Stimulated activated CD4-positive, alpha-beta T cell treated with anti-CD3 and anti-CD28 coated beads, Interleukin-12 subunit alpha, Interleukin-12 subunit beta, amount 100 ng/mL, for 24 hours (primary cell): ENCODE results near the gene UAP1L1.
A peak's percentile ranks its signal among the peaks of the same experiment; 100 is the strongest.
"Not testable (repeated sequence)": the region's sequence is repeated elsewhere in the genome, so short reads cannot be mapped to it uniquely, and the experiment has no call there.

Source experiments
- DNase-seq, 2 experiments: peaks; one replicate each; pipeline ENCODE4 v3.0.0-alpha.2; 2020; ENCODE audit warnings: low read depth in 2 of 2

Gene UAP1L1

DNA sequence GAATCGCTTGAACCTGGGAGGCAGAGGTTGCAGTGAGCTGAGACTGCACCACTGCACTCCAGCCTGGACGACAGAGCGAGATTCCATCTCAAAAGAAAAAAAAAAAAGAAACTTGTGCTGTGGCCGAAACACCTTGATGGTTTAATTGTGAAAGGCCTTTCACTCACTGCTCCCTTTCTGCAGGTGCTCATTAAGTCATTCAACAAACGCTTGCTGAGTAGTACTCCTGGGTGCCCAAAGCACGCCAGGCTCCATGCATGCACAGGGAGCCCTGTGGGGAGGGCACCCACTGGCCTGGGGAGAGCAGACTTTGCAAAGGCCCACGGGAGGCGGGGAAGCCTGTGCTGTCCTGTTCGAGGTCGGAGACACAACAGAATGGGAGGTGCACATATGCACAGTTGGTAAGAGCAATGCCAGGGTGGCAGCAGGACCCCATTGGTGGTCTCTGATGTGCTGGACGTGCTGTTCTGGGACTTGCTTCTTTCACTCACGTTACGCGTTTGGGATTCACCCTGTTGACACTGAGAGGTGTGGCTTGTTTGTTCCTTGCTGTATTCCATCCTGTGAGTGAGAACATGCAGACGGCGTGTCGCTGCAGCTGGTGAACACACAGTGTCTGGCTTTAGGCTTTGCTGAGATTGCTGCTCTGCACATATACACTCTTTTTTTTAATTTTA is 20.4 kb upstream of the UAP1L1 start:
- no peak for DNase-seq

DNA sequence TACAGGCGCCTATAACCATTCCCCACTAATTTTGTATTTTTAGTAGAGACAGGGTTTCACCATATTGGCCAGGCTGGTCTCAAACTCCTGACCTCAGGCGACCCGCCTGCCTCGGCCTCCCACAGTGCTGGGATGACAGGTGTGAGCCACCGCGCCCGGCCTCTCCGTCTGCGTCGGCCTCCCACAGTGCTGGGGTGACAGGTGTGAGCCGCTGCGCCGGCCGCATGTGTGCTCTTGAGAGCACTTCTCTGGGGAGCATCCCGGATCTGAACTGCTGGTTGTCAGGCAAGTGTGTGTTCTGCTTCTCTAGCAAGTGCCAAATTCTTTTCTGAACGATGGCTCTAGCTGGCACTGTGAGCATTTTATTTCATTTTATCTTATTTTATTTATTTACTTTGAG is 19.8 kb upstream of the UAP1L1 start:
- DNase-seq = no peak

DNA sequence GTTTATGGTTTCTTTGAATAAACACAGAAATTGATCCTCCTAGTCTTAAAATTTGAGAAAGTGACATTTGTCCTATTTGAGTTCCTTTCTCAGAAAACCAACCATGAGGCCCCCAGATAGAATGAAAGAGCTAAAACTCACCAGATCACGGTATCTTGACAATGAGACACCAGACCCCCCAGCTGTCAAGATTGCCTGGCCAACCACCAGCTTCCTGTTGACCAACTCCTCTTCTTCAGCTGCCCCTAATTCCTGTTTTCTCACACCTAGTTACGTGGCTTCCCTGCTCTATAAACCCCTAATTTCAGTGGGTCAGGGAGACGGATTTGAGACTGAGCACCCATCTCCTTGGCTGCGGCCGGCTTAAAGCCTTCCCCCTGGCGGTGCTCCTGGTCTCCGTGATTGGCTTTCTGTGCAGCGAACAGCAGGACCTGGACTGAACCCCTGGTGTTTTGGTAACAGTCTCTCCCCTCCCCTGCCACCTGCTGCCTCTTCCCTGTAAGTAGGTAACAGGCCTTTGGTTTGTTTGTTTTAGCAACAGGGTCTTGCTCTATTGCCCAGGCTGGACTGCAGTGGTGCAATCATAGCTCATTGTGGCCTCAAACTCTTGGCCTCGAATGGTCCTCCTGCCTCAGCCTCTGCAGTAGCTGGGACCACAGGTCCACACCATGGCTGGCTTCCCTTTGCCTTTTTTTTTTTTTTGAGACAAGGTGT is 18.6 kb upstream of the UAP1L1 start:
- DNase-seq = no peak

DNA sequence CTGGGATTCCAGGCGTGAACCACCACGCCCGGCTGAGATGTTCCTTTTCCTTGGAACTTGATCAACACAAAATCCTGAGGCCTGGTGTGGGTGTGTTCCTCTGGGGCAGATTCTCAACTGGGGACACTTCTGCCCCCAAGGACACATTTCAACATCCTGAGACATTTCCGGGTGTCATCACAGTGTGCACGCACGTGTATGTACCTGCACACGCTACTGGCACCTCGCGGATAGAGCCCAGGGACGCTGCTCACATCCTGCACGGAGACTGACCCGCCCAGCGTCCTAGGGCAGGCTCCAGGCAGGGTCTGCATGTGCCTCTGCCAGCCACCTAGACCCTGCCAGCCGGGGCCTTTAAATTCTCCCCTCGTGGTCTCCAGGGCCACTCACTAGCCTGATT is 14.9 kb upstream of the UAP1L1 start:
- no peak for DNase-seq

DNA sequence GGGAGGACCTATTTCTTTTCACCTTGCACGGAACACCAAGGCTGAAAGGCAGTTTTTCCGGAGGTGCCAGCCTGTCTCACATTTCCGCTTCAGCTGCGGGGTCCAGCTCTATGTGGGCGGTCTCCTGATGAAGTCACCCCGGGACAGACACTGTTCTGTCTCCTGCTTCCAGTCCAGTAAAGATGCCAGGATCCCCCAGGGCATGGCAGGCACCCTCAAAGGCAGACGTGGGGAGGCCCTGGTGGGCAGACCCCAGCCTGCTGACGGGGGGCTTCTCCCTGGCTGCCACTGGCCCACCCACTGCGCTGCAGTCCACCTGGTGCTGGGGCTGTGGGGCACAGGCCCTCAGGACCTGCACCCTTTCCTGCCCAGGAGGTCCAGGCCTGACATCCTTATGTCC is 14.5 kb upstream of the UAP1L1 start:
- DNase-seq = not testable (repeated sequence)

DNA sequence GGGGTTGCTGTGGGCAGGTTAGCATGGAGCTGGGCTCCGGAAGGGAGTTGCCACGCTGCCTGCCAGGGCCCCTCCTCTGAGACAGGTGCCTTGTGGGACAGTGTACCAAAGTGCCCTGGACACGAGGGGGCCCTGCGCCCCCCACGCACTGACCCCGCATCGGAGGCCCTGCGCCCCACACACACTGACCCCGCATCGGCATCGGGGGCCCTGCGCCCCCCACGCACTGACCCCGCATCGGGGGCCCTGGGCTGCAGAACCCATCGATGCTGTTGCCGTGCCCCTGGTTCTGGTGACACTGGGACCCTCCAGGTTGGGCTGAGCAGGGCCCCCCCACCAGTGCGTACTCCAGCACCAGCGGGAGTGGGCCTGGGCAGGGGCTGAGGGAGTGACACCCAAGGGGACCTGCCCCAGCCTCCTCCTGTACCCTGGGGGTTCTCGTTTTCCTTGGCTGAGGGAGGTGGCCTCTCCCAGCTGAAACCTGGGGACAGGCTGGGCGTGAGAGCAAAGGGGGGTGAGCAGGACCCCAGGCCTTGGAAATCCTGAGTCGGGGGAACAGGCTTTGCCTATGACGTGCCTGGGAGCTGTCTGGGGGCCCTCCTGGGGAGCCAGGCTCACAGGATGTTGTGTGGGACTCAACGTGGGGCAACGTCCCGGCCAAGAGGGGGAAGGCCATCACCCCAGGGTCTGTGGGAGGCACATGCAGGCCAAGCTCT is 13.8 kb upstream of the UAP1L1 start:
- no peak for DNase-seq

DNA sequence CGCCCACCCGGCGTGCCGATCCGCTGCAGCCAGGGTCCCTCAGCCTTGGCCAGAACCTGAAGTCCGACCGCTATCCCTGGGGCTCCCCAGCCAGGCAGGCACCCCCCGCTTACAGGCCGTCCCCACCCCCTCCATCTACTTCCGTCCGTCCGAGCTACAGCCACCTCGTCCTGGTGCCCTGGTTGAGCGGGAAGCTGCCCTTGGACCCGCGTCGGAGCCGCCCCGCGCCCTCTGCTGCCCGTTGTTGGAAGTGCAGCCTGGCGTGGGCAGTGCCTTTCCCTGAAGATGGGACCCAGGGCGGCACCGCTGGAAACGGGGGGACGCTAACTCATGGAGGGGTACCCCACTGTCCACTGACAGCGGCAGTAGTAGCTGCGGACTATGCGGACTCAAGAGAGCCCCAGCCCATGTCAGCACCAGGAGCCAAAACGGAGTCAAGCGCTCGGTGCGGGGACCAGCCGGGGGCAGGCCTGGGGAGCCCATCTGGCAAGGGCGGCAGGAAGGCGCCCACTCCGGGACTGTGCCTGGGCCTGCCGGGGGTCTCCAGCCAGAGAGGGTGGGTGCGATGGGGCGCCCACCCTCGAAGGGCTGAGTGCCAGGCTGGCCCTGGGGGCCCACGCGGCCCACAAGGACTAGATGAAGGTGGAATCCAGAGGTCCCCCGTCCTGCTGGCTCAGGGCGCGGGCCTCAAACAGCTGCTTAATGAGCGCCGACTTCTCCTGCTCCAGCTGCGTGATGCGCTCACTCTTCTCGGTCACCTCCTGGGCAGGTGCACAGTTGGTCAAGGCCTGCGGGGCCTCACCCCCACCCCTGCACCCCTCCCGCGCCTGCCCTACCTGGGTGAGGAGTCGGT is 13.1 kb upstream of the UAP1L1 start:
- DNase-seq = peak in 1 of 2 experiments; percentile 65

DNA sequence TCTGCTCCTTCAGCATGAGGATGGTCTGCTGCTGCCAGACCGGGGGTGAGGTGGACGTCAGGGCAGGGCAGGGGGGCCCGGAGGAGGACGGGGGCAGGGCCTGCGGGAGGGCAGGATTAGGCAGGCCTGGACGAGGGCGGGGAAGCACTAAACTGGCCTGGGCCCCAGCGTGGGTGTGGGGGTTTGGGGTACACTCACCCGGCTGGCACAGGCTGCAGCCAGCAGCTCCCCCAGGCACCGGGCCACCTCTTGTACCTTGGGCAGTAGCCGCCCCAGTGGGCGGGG is 12.5 kb upstream of the UAP1L1 start:
- DNase-seq = no peak

DNA sequence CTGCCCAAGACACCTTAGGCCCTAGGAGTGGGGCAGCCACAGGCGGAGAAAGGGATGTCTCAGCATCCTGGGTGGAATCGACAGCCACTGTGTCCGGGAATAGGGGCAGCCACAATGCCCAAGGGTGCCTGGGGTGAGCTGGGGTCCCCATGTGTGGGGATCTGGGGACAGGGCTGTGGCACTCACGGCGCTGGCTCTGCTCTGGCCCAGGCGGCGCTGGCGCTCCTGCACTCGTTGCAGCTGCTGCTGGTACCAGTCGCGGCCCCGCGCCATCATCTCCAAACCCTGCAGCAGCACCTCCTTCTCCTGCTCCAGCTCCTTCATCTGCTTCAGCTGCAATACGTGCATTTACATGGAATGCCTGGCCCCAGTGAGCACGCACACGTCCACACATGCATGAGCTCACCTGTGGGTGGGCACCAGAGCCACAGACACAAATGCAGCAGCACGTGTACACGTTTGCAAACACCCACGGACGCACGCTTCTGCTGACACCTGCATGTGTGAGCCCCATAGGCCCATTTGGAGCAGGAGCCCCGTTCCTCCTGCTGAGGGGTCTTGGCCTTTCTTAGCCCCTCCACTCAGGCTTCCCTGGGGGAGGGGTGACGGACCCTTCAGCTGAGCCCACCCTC is 11.9 kb upstream of the UAP1L1 start:
- no peak for DNase-seq

DNA sequence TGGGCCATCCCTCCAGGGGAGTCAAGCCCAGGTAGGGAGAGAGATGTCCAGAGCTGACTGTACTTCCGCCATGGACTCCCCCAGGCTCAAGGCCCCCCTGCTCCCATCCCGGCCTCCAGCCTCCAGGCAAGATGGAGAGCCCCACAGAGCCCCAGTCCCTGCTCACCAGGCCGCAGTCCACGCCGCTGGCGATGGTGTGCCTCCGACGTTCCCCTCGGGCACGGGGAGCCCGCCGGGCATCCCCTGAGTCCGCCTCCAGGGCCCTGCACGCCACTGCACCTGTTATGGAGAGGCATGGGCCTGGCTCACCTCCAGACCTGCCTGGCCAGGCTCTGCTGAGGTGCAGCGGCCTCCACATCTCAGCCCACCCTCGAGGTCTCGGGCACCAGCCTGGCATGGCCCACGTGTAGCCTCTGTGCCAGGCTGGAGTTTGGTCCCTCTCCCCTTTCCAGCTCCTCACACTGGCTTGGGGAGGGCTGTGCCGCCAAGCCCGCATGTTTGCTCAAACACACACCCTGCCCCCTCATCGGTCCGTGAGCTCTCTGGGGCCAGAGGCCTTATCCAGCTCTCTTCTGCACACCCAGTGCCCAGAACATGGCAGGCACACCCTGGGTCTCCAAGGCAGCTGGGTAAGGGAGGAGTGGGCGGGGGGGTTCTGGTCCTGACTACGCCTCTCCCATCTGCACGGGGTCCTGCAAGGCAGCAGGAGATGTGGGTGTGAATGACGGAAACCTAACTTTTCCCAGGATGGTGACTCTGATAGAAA is 11.0 kb upstream of the UAP1L1 start:
- DNase-seq = no peak

DNA sequence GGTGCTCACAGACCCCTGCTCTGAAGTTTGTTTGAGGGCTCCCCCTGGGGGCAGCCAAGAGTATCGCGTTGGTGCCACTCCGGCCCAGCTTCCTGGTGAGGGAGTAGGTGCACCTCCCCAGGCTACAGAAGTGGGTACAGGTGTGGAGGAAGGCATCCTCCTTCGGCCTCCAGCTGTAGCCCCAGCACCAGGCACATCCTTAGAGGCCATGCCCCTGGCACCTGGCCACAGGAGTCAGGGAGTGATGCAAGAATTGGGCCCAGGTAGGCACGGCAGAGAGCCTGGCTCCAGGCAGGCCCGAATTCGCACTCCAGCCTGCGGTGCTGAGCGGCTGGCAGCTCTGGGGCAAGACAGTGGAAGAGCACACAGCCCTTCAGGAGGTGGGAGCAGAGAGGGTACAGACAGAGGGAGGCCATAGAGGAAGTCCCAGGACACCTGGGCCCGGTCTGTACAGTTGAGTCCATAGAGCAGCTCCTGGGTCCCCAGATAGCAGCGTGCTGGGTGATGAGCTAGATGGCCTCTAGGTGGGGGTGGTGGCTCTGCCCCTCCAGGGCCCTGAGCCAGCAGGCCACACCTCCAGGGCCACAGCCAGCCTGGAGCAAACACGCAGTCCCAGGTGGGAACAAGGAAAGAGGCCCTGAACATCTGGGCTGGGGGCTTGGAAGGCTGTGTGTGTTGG is 9.3 kb upstream of the UAP1L1 start:
- peak; percentile 63 to 78 for DNase-seq

DNA sequence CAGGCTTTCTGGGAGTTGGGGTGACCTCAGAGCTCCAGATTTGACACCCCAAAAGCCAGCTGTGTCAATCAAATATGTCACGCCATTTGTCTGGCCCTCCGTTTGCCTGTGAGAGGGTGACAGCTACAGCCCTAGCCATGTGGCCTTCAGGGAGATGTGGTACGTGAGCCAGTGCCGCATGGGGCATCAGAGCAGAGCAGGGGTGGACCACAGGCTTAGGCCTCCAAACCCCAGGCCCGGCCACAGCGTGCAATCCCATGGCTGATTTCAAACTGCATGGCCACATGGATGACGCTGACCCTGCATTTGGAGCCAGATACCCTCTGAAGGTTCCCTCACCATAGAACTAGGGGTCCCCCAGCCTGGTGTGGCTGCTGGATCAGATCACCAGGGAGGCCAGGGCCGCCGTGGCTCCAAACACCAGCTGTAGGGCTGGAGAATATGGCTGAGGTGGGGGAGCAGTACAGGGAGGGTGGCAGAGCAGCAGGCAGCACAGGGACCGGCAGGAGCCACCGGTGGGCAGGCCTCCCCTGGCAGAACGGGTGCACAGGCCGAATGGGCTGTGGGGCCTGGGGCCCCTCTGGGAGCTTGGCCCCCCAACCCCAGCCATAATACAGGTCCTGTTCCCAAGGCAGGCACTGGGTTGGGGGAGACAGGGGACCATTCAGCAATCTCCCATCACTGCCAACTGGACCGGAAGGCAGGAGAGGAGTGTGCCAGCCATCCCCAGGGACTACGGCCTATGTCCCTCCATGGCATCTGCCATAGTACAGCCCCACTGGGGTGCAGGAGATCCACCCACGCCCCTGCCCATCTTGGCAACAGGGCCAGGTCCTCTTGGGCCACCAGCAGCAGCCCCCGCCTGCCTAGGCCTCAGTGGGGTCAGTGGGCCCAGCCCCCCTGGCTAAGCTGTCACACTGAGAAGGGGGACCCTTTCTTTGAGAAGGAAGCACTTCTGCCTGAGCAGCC is 8.5 kb upstream of the UAP1L1 start:
- no peak for DNase-seq

DNA sequence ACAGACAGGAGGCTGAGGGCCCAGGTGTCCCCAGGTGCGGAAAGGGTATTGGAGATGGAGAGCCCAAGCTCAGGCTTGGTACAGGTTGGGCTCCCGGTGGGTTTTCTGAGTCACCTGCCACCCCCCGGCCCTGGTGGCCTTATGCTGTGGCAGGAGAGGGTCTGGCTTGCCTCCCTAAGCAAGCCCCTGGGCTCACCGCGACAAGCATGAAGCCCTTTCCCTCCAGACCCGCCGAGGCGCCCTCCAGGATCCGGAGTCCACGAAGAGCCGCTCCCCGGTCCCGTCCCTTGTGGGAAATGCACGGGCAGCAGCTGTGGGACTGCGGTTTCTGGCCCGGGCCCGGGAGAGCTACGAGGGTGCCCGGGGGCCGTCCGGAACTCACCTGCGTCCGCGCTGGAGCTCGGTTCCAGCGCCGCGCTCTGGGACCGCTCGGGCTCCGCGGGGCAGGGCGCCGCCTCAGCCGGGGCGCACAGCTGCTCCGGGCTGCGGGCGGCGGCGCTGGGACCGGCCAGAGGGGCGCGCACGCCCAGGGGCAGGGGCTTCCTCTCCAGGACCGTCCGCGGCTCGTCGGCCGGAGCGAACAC is 7.7 kb upstream of the UAP1L1 start:
- no peak for DNase-seq

DNA sequence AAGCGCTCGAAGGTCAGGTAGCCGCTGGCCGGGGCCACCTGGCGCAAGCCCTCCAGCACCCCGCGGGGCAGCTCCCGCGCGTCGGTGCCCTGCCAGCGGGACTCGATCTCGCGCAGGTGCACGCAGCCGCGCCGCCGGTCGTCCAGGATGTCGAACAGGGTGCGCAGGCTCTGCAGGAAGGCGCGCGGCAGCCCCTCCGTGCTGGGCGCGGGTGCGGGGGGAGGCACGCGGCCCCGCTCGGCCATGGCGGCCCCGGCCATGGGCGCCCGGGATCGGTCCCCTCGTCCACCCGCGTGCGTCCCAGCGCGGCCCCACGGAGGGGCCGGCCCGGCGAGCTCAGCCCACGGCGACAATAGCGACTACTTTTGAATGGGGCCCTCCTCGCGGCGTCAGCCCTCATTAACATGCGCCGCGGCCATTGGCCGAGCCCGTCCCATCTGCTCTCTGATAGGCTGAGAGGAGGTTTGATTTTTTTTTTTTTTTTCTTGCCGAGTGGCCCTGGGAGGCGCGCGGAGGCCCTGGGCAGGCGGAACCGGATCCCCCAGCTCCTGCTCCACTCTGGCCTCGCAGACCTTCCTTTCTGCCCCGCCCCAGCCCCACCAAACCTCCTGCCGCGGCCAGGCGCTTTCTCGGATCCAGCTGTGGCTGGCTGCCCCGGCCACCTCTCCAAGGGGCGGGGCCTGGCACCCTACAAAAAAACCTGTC is 7.0 kb upstream of the UAP1L1 start, which contains the start of gene SAPCD2:
TSS of gene SAPCD2 (minus strand) at position 357 of the 705 bp plus-strand sequence. CDS start at position 260, 97 bp downstream.
- peak; percentile 55 to 77 for DNase-seq

DNA sequence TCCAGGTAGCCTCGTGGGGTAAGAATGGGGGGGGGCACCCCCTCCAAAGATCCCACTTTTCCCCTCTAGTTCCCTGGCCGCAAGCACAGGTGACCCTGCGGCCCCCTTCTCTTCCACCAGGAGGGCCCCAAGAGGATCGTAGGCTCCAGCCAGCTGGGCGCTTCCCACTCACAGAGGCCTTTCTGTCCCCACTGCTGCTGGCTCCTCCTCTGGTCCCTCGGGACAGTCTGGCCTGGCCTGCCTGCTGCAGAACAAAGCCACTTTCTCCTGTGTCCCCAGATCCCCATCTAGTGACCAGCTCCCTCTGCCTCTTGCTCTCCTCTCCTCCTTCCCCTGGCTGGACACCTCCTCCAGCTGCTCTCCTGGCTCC is 6.4 kb upstream of the UAP1L1 start:
- no peak for DNase-seq

DNA sequence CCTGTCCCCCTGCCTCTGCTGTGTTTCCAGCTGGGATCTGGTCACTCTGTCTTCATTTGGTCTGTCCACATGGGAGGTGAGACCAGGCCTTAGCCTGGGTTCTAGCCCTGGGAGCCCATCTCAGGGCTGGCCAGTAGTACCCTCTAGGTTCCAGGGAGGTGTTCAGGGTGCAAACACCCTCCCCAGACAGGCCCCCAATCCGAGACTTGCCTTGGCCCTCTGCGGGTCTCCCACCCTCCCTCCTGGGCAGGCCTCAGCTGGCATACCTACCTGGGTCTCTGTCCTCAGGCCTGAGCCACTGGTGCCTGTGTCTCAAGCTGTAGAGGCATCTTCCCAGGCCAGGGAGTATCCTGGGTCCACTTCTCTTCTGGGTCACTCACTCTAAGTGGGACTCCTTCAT is 6.0 kb upstream of the UAP1L1 start:
- DNase-seq = no peak

DNA sequence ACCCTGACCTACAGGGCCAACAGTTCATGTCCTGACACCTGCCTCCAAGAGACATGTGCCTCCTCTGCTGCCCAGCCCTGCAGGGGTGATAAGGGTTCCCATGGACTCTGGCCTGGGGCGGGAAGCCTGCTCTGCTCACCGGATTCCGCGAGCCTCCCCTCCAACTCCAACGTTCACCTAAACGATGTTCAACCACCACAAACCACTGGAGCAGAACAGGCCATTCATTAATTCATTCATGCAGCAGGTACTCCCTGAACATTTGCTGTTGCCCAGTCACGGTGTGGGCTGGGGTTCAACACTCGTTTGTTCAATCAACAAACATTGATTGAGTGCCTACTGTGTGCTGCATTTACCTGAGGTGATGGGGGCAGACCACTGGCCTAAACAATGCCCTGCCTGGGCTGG is 3.3 kb upstream of the UAP1L1 start:
- DNase-seq = no peak

DNA sequence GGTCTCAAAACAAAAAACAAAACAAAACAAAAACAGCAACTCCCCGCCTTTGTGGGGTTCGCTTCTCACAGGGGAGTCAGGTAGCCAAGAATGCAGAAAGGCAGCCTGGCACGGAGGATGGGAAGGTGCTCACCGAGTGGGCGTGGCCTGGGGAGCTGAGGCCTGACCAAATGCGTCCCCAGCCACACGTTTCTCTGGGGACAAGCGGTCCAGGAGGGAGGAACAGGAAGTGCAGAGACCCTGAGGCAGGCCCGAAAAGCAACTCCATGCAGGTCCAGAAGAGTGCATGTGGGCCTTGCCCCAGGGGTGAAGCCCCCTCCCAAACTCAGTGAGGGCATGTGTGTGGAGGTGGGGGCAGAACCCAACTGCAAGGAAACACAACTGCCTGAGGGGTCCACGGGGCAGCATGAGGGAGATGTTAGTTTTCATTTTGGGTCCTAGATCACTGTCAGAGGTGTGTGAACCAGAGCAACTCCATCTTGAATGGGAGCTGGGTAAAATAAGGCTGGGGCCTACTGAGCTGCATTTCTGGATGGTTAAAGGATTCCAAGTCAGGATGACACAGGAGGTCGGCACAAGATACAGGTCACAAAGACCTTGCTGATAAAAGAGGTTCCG is 2.6 kb upstream of the UAP1L1 start:
- DNase-seq = no peak
